SK-N-SH treated with all-trans-retinoic acid at 6 μM for 48 hours (cell line): ENCODE results near the gene FGFR3.

ENCODE experiments used
- ATAC-seq: fragments of 200-7000 bp; cut with Tn5 transposase; 3 replicates; pipeline ENCODE4 v1.9.1; 2020; ENCODE audit warnings: mild to moderate bottlenecking, moderate library complexity
- ARNTL ChIP-seq: fragments of 450-650 bp; formaldehyde crosslinking; IDR thresholded peaks from 2 replicates; pipeline ENCODE4 v1.5.0; 2020; ENCODE audit warnings: low read depth, mild to moderate bottlenecking, moderate library complexity, borderline replicate concordance
- BACH2 ChIP-seq: fragments of 250-450 bp; sonication (Bioruptor Pico); IDR thresholded peaks from 2 replicates; pipeline ENCODE4 v1.9.0; 2021; ENCODE audit warnings: mild to moderate bottlenecking, borderline replicate concordance
- CSDC2 ChIP-seq: fragments of 250-450 bp; sonication (Bioruptor Pico); IDR thresholded peaks from 2 replicates; pipeline ENCODE4 v1.5.0; 2020; ENCODE audit warnings: mild to moderate bottlenecking, moderate library complexity
- ESRRG ChIP-seq: fragments of 250-450 bp; sonication (Bioruptor Pico); IDR thresholded peaks from 2 replicates; pipeline ENCODE4 v1.6.1; 2021; ENCODE audit warnings: mild to moderate bottlenecking
- GLIS3 ChIP-seq: fragments of 250-450 bp; sonication (Bioruptor Pico); IDR thresholded peaks from 2 replicates; pipeline ENCODE4 v1.5.0; 2020; ENCODE audit warnings: mild to moderate bottlenecking, moderate library complexity
- ISL1 ChIP-seq: fragments of 250-450 bp; sonication (Bioruptor Pico); IDR thresholded peaks from 2 replicates; pipeline ENCODE4 v2.1.2; 2022; ENCODE audit warnings: mild to moderate bottlenecking, moderate library complexity
- OSR1 ChIP-seq: fragments of 250-450 bp; sonication (Bioruptor Pico); IDR thresholded peaks from 2 replicates; pipeline ENCODE4 v1.8.0; 2022; ENCODE audit warnings: moderate library complexity, mild to moderate bottlenecking, inconsistent platforms
- PPARA ChIP-seq: fragments of 250-450 bp; sonication (Bioruptor Pico); IDR thresholded peaks from 2 replicates; pipeline ENCODE4 v1.5.0; 2020; ENCODE audit warnings: mild to moderate bottlenecking, borderline replicate concordance
- RARB ChIP-seq: fragments of 250-450 bp; sonication (Bioruptor Pico); IDR thresholded peaks from 2 replicates; pipeline ENCODE4 v1.8.0; 2021; ENCODE audit warnings: mild to moderate bottlenecking, moderate library complexity
- SNAI2 ChIP-seq: fragments of 250-450 bp; sonication (Bioruptor Pico); IDR thresholded peaks from 2 replicates; pipeline ENCODE4 v1.5.0; 2020; ENCODE audit warnings: mild to moderate bottlenecking, moderate library complexity
- TCF4 ChIP-seq: fragments of 250-450 bp; sonication (Bioruptor Pico); IDR thresholded peaks from 2 replicates; pipeline ENCODE4 v1.8.0; 2021; ENCODE audit warnings: mild to moderate bottlenecking, moderate library complexity, borderline replicate concordance
- TOX ChIP-seq: fragments of 250-450 bp; sonication (Bioruptor Pico); IDR thresholded peaks from 2 replicates; pipeline ENCODE4 v1.8.0; 2021; ENCODE audit warnings: mild to moderate bottlenecking, moderate library complexity, borderline replicate concordance
- ZC3H10 ChIP-seq: fragments of 250-450 bp; sonication (Bioruptor Pico); IDR thresholded peaks from 2 replicates; pipeline ENCODE4 v1.5.1; 2021; ENCODE audit warnings: mild to moderate bottlenecking, moderate library complexity
- ZFP3 ChIP-seq: fragments of 250-450 bp; sonication (Bioruptor Pico); IDR thresholded peaks from 2 replicates; pipeline ENCODE4 v1.5.0; 2020; ENCODE audit warnings: mild to moderate bottlenecking, moderate library complexity
- ZFP30 ChIP-seq: fragments of 450-650 bp; formaldehyde crosslinking; IDR thresholded peaks from 2 replicates; pipeline ENCODE4 v1.5.0; 2022; ENCODE audit warnings: mild to moderate bottlenecking, moderate library complexity
- ZNF565 ChIP-seq: fragments of 450-650 bp; formaldehyde crosslinking; conservative IDR thresholded peaks from 2 replicates; pipeline ENCODE4 v1.5.0; 2020; ENCODE audit warnings: low read depth, mild to moderate bottlenecking, moderate library complexity
- ZNF70 ChIP-seq: fragments of 450-650 bp; formaldehyde crosslinking; IDR thresholded peaks from 2 replicates; pipeline ENCODE4 v1.5.0; 2020; ENCODE audit warnings: mild to moderate bottlenecking, moderate library complexity
- ZNF8 ChIP-seq: fragments of 450-650 bp; formaldehyde crosslinking; IDR thresholded peaks from 2 replicates; pipeline ENCODE4 v1.5.0; 2020; ENCODE audit warnings: mild to moderate bottlenecking, moderate library complexity
- TF ChIP-seq, protein P1 (sequence below): fragments of 250-450 bp; sonication (Bioruptor Pico); IDR thresholded peaks from 2 replicates; pipeline ENCODE4 v1.5.0; 2020; ENCODE audit warnings: mild to moderate bottlenecking, moderate library complexity
- TF ChIP-seq, protein P2 (sequence below): fragments of 250-450 bp; sonication (Bioruptor Pico); IDR thresholded peaks from 2 replicates; pipeline ENCODE4 v1.8.0; 2020; ENCODE audit warnings: mild to moderate bottlenecking, moderate library complexity, borderline replicate concordance
- TF ChIP-seq, protein P3 (sequence below): fragments of 250-450 bp; sonication (Bioruptor Pico); IDR thresholded peaks from 2 replicates; pipeline ENCODE4 v1.5.1; 2020; ENCODE audit warnings: low read depth, mild to moderate bottlenecking, moderate library complexity
- TF ChIP-seq, protein P4 (sequence below): fragments of 250-450 bp; sonication (Bioruptor Pico); IDR thresholded peaks from 2 replicates; pipeline ENCODE4 v1.5.1; 2021; ENCODE audit warnings: mild to moderate bottlenecking, moderate library complexity
- TF ChIP-seq, protein P5 (sequence below): fragments of 250-450 bp; sonication (Bioruptor Pico); IDR thresholded peaks from 2 replicates; pipeline ENCODE4 v1.8.0; 2021; ENCODE audit warnings: low read depth, mild to moderate bottlenecking, moderate library complexity, borderline replicate concordance

The FGFR3 gene

DNA sequence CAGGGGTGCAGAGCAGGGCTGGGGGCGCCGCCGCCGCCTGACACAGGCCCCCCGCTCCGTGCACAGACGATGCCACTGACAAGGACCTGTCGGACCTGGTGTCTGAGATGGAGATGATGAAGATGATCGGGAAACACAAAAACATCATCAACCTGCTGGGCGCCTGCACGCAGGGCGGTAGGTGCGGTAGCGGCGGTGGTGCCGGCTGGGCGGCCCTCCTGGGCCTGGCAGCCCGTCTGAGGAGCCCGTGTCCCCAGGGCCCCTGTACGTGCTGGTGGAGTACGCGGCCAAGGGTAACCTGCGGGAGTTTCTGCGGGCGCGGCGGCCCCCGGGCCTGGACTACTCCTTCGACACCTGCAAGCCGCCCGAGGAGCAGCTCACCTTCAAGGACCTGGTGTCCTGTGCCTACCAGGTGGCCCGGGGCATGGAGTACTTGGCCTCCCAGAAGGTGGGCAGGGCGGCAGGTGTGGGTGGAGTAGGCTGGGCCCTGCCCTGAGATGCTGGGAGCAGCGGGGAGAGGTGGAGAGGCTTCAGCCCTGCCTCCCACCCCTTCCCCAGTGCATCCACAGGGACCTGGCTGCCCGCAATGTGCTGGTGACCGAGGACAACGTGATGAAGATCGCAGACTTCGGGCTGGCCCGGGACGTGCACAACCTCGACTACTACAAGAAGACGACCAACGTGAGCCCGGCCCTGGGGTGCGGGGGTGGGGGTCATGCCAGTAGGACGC lies 12.6 kb downstream of the FGFR3 start:
- no peak for ATAC-seq
- no peak for TF ChIP-seq ISL1 (CRISPR knock-in tag)
- TF ChIP-seq CSDC2, result no peak
- TF ChIP-seq GLIS3, result no peak
- no peak for TF ChIP-seq ZNF70 (CRISPR knock-in tag)
- no peak for TF ChIP-seq ARNTL (CRISPR knock-in tag)
- TF ChIP-seq, protein P1, sequence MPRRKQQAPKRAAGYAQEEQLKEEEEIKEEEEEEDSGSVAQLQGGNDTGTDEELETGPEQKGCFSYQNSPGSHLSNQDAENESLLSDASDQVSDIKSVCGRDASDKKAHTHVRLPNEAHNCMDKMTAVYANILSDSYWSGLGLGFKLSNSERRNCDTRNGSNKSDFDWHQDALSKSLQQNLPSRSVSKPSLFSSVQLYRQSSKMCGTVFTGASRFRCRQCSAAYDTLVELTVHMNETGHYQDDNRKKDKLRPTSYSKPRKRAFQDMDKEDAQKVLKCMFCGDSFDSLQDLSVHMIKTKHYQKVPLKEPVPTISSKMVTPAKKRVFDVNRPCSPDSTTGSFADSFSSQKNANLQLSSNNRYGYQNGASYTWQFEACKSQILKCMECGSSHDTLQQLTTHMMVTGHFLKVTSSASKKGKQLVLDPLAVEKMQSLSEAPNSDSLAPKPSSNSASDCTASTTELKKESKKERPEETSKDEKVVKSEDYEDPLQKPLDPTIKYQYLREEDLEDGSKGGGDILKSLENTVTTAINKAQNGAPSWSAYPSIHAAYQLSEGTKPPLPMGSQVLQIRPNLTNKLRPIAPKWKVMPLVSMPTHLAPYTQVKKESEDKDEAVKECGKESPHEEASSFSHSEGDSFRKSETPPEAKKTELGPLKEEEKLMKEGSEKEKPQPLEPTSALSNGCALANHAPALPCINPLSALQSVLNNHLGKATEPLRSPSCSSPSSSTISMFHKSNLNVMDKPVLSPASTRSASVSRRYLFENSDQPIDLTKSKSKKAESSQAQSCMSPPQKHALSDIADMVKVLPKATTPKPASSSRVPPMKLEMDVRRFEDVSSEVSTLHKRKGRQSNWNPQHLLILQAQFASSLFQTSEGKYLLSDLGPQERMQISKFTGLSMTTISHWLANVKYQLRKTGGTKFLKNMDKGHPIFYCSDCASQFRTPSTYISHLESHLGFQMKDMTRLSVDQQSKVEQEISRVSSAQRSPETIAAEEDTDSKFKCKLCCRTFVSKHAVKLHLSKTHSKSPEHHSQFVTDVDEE (CRISPR knock-in tag), result no peak
- TF ChIP-seq TOX, result no peak
- TF ChIP-seq OSR1, result no peak
- no peak for TF ChIP-seq ZC3H10 (CRISPR knock-in tag)
- no peak for TF ChIP-seq ZFP30 (CRISPR knock-in tag)
- TF ChIP-seq BACH2 (CRISPR knock-in tag), result no peak
- TF ChIP-seq, protein P2, sequence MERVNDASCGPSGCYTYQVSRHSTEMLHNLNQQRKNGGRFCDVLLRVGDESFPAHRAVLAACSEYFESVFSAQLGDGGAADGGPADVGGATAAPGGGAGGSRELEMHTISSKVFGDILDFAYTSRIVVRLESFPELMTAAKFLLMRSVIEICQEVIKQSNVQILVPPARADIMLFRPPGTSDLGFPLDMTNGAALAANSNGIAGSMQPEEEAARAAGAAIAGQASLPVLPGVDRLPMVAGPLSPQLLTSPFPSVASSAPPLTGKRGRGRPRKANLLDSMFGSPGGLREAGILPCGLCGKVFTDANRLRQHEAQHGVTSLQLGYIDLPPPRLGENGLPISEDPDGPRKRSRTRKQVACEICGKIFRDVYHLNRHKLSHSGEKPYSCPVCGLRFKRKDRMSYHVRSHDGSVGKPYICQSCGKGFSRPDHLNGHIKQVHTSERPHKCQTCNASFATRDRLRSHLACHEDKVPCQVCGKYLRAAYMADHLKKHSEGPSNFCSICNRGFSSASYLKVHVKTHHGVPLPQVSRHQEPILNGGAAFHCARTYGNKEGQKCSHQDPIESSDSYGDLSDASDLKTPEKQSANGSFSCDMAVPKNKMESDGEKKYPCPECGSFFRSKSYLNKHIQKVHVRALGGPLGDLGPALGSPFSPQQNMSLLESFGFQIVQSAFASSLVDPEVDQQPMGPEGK (CRISPR knock-in tag), result no peak
- TF ChIP-seq ESRRG, result no peak
- TF ChIP-seq SNAI2 (CRISPR knock-in tag), result no peak
- TF ChIP-seq PPARA (CRISPR knock-in tag), result no peak
- TF ChIP-seq ZFP3, result no peak
- TF ChIP-seq, protein P3, sequence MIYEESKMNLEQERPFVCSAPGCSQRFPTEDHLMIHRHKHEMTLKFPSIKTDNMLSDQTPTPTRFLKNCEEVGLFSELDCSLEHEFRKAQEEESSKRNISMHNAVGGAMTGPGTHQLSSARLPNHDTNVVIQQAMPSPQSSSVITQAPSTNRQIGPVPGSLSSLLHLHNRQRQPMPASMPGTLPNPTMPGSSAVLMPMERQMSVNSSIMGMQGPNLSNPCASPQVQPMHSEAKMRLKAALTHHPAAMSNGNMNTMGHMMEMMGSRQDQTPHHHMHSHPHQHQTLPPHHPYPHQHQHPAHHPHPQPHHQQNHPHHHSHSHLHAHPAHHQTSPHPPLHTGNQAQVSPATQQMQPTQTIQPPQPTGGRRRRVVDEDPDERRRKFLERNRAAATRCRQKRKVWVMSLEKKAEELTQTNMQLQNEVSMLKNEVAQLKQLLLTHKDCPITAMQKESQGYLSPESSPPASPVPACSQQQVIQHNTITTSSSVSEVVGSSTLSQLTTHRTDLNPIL, result no peak
- TF ChIP-seq, all 23 proteins: peak for 0

DNA sequence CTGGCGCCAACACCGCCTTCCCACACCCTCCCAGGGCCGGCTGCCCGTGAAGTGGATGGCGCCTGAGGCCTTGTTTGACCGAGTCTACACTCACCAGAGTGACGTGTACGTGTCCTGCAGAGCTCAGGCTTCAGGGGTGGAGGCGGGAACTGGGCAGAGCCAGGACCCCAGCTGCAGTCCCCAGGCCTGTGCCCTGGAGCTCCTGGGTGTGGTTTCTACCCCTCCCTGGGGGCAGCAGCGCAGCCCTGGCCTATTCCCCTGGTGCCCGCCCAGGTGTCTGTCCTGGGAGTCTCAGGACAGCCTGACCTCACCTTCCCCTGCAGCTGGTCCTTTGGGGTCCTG lies 13.1 kb downstream of the FGFR3 start:
- ATAC-seq, result no peak
- TF ChIP-seq, protein P3, result no peak
- TF ChIP-seq, protein P2 (CRISPR knock-in tag), result no peak
- TF ChIP-seq, protein P4, sequence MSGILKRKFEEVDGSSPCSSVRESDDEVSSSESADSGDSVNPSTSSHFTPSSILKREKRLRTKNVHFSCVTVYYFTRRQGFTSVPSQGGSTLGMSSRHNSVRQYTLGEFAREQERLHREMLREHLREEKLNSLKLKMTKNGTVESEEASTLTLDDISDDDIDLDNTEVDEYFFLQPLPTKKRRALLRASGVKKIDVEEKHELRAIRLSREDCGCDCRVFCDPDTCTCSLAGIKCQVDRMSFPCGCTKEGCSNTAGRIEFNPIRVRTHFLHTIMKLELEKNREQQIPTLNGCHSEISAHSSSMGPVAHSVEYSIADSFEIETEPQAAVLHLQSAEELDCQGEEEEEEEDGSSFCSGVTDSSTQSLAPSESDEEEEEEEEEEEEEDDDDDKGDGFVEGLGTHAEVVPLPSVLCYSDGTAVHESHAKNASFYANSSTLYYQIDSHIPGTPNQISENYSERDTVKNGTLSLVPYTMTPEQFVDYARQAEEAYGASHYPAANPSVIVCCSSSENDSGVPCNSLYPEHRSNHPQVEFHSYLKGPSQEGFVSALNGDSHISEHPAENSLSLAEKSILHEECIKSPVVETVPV (CRISPR knock-in tag), result no peak
- TF ChIP-seq, protein P1 (CRISPR knock-in tag), result no peak
- TF ChIP-seq CSDC2, result no peak
- no peak for TF ChIP-seq ZNF565
- no peak for TF ChIP-seq GLIS3
- TF ChIP-seq ARNTL (CRISPR knock-in tag), result no peak
- TF ChIP-seq ZNF8 (CRISPR knock-in tag), result no peak
- no peak for TF ChIP-seq ESRRG
- no peak for TF ChIP-seq PPARA (CRISPR knock-in tag)
- TF ChIP-seq RARB (CRISPR knock-in tag), result no peak
- no peak for TF ChIP-seq ZFP30 (CRISPR knock-in tag)
- TF ChIP-seq BACH2 (CRISPR knock-in tag), result no peak
- TF ChIP-seq, protein P5, sequence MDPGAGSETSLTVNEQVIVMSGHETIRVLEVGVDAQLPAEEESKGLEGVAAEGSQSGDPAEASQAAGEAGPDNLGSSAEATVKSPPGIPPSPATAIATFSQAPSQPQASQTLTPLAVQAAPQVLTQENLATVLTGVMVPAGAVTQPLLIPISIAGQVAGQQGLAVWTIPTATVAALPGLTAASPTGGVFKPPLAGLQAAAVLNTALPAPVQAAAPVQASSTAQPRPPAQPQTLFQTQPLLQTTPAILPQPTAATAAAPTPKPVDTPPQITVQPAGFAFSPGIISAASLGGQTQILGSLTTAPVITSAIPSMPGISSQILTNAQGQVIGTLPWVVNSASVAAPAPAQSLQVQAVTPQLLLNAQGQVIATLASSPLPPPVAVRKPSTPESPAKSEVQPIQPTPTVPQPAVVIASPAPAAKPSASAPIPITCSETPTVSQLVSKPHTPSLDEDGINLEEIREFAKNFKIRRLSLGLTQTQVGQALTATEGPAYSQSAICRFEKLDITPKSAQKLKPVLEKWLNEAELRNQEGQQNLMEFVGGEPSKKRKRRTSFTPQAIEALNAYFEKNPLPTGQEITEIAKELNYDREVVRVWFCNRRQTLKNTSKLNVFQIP (CRISPR knock-in tag), result no peak
- no peak for TF ChIP-seq SNAI2 (CRISPR knock-in tag)
- no peak for TF ChIP-seq TCF4 (CRISPR knock-in tag)
- TF ChIP-seq ZNF70 (CRISPR knock-in tag), result no peak
